C4-2B (cell line): ENCODE data around the gene FAM78B.

Experiments used
- ZFX ChIP-seq: fragments of 450-650 bp; IDR thresholded peaks from 2 replicates; pipeline ENCODE4 v1.6.1; 2017
- TF ChIP-seq, protein P1 (sequence below): fragments of 450-650 bp; conservative IDR thresholded peaks from 2 replicates; pipeline ENCODE4 v1.5.1; 2017; ENCODE audit warnings: mild to moderate bottlenecking

DNA sequence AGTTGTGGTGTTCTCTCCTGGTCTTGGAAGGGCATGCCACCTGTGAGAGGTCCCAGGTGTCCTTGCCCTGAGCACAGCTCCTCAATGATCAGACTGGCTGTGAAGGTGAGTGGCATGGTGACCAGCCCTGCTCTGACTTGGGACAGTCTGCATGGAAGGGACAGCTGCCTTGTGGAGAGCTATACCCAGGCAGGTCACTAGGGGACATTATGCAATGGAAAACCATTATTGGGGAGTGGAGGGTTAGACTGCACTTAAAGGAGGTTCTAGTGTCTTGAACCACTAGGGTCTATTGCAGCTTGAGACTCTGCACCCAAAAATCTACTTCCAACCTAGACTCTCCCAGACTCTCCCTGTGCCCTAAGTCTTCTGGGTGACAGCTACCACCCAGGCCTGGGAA, 24.8 kb downstream of the FAM78B start:
- TF ChIP-seq, protein P1, sequence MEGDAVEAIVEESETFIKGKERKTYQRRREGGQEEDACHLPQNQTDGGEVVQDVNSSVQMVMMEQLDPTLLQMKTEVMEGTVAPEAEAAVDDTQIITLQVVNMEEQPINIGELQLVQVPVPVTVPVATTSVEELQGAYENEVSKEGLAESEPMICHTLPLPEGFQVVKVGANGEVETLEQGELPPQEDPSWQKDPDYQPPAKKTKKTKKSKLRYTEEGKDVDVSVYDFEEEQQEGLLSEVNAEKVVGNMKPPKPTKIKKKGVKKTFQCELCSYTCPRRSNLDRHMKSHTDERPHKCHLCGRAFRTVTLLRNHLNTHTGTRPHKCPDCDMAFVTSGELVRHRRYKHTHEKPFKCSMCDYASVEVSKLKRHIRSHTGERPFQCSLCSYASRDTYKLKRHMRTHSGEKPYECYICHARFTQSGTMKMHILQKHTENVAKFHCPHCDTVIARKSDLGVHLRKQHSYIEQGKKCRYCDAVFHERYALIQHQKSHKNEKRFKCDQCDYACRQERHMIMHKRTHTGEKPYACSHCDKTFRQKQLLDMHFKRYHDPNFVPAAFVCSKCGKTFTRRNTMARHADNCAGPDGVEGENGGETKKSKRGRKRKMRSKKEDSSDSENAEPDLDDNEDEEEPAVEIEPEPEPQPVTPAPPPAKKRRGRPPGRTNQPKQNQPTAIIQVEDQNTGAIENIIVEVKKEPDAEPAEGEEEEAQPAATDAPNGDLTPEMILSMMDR: no peak
- TF ChIP-seq ZFX: no peak
